OCI-LY1 (cell line): ENCODE measurements around the gene ACTL8.

ENCODE experiments used
- H2AFZ ChIP-seq: fragments of 200-600 bp; sonication (generic), shearing (Covaris generic); 2 replicates; pipeline ENCODE4 v1.6.0; 2014; ENCODE audit warnings: antibody characterized with exemption, mild to moderate bottlenecking, low read length
- H3F3A ChIP-seq: fragments of 200-600 bp; sonication (generic), shearing (Covaris generic); 2 replicates; pipeline ENCODE4 v1.6.0; 2014; ENCODE audit warnings: mild to moderate bottlenecking, antibody characterized with exemption, low read length, moderate library complexity; ENCODE audit not compliant: insufficient read depth
- H3K27ac ChIP-seq: fragments of 200-600 bp; sonication (generic); 2 replicates; pipeline ENCODE4 v1.5.1; 2014; ENCODE audit warnings: low read length, mixed run types, mild to moderate bottlenecking, low read depth; ENCODE audit not compliant: poor library complexity, severe bottlenecking
- H3K27me3 ChIP-seq: fragments of 200-600 bp; sonication (generic); 2 replicates; pipeline ENCODE4 v1.6.0; 2014; ENCODE audit warnings: antibody characterized with exemption, mild to moderate bottlenecking, low read length, moderate library complexity; ENCODE audit not compliant: insufficient read depth
- H3K36me3 ChIP-seq: fragments of 200-600 bp; sonication (generic); 2 replicates; pipeline ENCODE4 v1.6.1; 2014; ENCODE audit warnings: mild to moderate bottlenecking, antibody characterized with exemption, low read length, moderate library complexity, mixed read lengths; ENCODE audit not compliant: insufficient read depth
- H3K4me1 ChIP-seq: fragments of 200-600 bp; sonication (generic); 2 replicates; pipeline ENCODE4 v1.5.1; 2014; ENCODE audit warnings: mild to moderate bottlenecking, low read length, moderate library complexity; ENCODE audit not compliant: insufficient read depth, severe bottlenecking
- H3K4me2 ChIP-seq: fragments of 200-600 bp; sonication (generic), shearing (Covaris generic); 2 replicates; pipeline ENCODE4 v1.6.1; 2014; ENCODE audit warnings: low read length
- H3K4me3 ChIP-seq: fragments of 200-600 bp; sonication (generic); 2 replicates; pipeline ENCODE4 v1.5.1; 2014; ENCODE audit warnings: low read length, low read depth, mild to moderate bottlenecking, mixed read lengths; ENCODE audit not compliant: poor library complexity, severe bottlenecking
- H3K79me2 ChIP-seq: fragments of 200-600 bp; shearing (Covaris generic); 2 replicates; pipeline ENCODE4 v1.6.1; 2016; ENCODE audit warnings: mixed run types, low read length, mixed read lengths; ENCODE audit not compliant: insufficient read depth
- H3K9ac ChIP-seq: fragments of 200-600 bp; sonication (generic), shearing (Covaris generic); 2 replicates; pipeline ENCODE4 v1.6.1; 2014; ENCODE audit warnings: mild to moderate bottlenecking, low read length, mixed read lengths
- H3K9me2 ChIP-seq: fragments of 200-600 bp; sonication (generic), shearing (Covaris generic); 2 replicates; pipeline ENCODE4 v1.6.1; 2014; ENCODE audit warnings: low read depth, mild to moderate bottlenecking, low read length, mixed read lengths
- H3K9me3 ChIP-seq: fragments of 200-600 bp; shearing (Covaris generic); 2 replicates; pipeline ENCODE4 v1.6.1; 2014; ENCODE audit warnings: low read length, mixed read lengths
- H4K20me1 ChIP-seq: fragments of 200-600 bp; sonication (generic), shearing (Covaris generic); 2 replicates; pipeline ENCODE4 v1.6.0; 2016; ENCODE audit warnings: mild to moderate bottlenecking, low read length; ENCODE audit not compliant: insufficient read depth
- CTCF ChIP-seq: fragments of 200-600 bp; sonication (generic), shearing (Covaris generic); IDR thresholded peaks from 2 replicates; pipeline ENCODE4 v1.5.1; 2017; ENCODE audit warnings: mild to moderate bottlenecking, antibody characterized with exemption, low read length, moderate library complexity, mixed read lengths
- EZH2 ChIP-seq: fragments of 200-600 bp; sonication (generic), shearing (Covaris generic); IDR thresholded peaks from 2 replicates; pipeline ENCODE4 v1.8.0; 2017; ENCODE audit warnings: borderline replicate concordance, mixed run types, mild to moderate bottlenecking, antibody characterized with exemption, low read length, moderate library complexity, mixed read lengths

Gene ACTL8

GRCh38 chr1:17857996-17858395, 102.9 kb downstream of the ACTL8 start:
- H3K36me3 ChIP-seq, result no peaks in the 10 kb centered on the region

GRCh38 chr1:17860812-17861211, 105.7 kb downstream of the ACTL8 start:
- Histone ChIP-seq H3F3A (no peaks in the 10 kb centered on the region), H4K20me1 (no peaks in the 10 kb centered on the region), H3K4me2 (no peak overlapping the region), H3K27me3 (no peaks in the 10 kb centered on the region), H3K4me1 (no peaks in the 10 kb centered on the region), H3K27ac (no peak overlapping the region), H3K4me3 (no peak overlapping the region), H3K9ac (no peak overlapping the region), H3K36me3 (no peaks in the 10 kb centered on the region), H2AFZ (no peak overlapping the region), H3K9me2 (no peaks in the 10 kb centered on the region), H3K9me3 (no peaks in the 10 kb centered on the region), H3K79me2 (no peaks in the 10 kb centered on the region)
- TF ChIP-seq CTCF, result no peak
- no peak for TF ChIP-seq EZH2

More at GRCh38 chr1:17857996-17858395, 102.9 kb downstream of the ACTL8 start:
- Histone ChIP-seq H3K4me3 (no peak overlapping the region), H3K27ac (no peak overlapping the region), H3K4me1 (no peaks in the 10 kb centered on the region), H3K4me2 (no peak overlapping the region), H3K79me2 (no peaks in the 10 kb centered on the region), H2AFZ (no peak overlapping the region), H3K27me3 (no peaks in the 10 kb centered on the region), H3K9ac (no peak overlapping the region), H3F3A (no peaks in the 10 kb centered on the region), H3K9me2 (no peaks in the 10 kb centered on the region), H3K9me3 (no peaks in the 10 kb centered on the region), H4K20me1 (no peaks in the 10 kb centered on the region)
- TF ChIP-seq EZH2, result no peak
- TF ChIP-seq CTCF, result no peak

- Histone ChIP-seq H2AFZ (no peak overlapping the region), H3K27ac (no peak overlapping the region), H3K79me2 (no peaks in the 10 kb centered on the region), H3K27me3 (no peaks in the 10 kb centered on the region), H3K36me3 (no peaks in the 10 kb centered on the region), H3K4me2 (no peak overlapping the region), H4K20me1 (no peaks in the 10 kb centered on the region), H3K9ac (no peak overlapping the region), H3K9me3 (no peaks in the 10 kb centered on the region), H3K9me2 (no peaks in the 10 kb centered on the region), H3K4me1 (no peaks in the 10 kb centered on the region), H3K4me3 (no peak overlapping the region), H3F3A (no peaks in the 10 kb centered on the region)
- no peak for TF ChIP-seq EZH2
Observed at GRCh38 chr1:17861685-17862084, 106.6 kb downstream of the ACTL8 start.

- Histone ChIP-seq H3K9me2 (no peaks in the 10 kb centered on the region), H3K4me1 (no peaks in the 10 kb centered on the region), H3F3A (no peaks in the 10 kb centered on the region), H3K36me3 (no peaks in the 10 kb centered on the region), H3K4me2 (no peak overlapping the region), H3K79me2 (no peaks in the 10 kb centered on the region), H2AFZ (no peak overlapping the region), H4K20me1 (no peaks in the 10 kb centered on the region), H3K9me3 (no peaks in the 10 kb centered on the region), H3K9ac (no peak overlapping the region), H3K4me3 (no peak overlapping the region), H3K27ac (no peak overlapping the region), H3K27me3 (no peaks in the 10 kb centered on the region)
- no peak for TF ChIP-seq EZH2
- TF ChIP-seq CTCF, result no peak
Observed at GRCh38 chr1:17862121-17862520, 107.0 kb downstream of the ACTL8 start.
